Eye (tissue), 1 donor: Measurements from ENCODE around the gene G2E3.
"Not testable (repeated sequence)": the region's sequence is repeated elsewhere in the genome, so short reads cannot be mapped to it uniquely, and the experiment has no call there.

Experiments
- DNase-seq: peaks from one replicate; pipeline ENCODE4 v3.0.0-alpha.2; 2015

Gene G2E3, protein sequence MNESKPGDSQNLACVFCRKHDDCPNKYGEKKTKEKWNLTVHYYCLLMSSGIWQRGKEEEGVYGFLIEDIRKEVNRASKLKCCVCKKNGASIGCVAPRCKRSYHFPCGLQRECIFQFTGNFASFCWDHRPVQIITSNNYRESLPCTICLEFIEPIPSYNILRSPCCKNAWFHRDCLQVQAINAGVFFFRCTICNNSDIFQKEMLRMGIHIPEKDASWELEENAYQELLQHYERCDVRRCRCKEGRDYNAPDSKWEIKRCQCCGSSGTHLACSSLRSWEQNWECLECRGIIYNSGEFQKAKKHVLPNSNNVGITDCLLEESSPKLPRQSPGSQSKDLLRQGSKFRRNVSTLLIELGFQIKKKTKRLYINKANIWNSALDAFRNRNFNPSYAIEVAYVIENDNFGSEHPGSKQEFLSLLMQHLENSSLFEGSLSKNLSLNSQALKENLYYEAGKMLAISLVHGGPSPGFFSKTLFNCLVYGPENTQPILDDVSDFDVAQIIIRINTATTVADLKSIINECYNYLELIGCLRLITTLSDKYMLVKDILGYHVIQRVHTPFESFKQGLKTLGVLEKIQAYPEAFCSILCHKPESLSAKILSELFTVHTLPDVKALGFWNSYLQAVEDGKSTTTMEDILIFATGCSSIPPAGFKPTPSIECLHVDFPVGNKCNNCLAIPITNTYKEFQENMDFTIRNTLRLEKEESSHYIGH

DNA sequence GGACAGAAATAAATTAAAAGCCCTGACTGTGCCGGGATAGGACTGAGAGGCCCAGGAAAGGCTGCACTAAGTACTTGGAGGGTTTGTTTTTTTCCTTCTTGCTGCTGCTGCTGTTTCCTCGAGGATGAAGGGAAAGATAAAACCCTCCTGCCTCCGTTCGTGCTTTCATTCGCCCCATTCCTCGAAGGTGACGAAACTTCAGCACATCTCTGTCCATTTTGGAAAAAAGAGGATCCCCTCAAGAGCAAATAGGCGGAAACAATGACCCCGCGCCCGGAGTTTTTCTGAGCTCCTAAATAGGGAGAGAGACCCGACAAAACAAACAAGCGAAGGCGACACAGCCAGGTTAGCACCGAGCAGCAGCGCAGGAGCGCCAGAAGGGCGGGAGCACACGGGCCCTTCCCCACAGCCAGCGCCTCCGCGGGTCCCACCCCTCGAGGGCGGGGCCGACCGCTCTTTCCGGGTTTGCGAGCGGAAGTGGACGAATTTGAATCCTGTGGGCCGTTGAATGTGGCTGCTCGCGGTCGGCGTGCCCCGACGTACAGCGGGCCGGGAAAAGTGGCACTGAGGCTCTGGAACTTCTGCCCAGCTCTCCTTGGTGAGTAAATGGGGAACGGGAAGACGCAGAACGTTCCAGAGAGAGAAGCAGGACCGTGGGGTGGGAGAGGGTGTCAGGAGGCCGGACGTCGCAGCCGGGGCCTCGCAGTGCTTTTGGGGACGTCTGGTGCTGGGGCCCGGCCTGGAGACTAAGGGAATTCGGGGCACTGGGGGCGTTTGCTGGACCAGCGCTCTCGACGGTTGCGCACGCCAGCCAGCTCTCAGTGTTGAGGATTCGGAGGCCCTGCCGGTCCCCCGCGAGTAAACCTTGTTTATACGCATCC, at the start of gene G2E3:
Gene G2E3 (plus strand): TSS at position 484 of the 881 bp plus-strand sequence. CDS start 21,922 bp downstream, outside the sequence.
- DNase-seq, result peak; percentile 97

DNA sequence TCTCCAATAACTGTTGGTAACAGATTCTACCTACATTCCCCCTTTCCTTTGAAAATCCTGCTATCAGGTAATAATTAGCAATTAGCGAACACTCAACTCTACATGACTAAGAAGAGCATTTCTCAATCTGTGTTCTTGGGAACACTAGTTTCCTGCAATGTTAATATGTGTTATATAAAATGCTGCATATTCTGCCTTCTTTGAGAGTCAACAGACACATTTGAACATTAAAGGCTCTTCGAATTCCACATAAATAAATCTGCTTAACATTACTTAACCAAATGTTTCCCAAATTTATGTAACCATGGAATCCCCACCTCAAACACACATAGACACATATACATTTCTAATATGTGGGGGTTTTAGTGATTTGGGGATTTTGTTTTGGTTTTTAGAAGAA, 41.2 kb upstream of the G2E3 start:
- no peak for DNase-seq

DNA sequence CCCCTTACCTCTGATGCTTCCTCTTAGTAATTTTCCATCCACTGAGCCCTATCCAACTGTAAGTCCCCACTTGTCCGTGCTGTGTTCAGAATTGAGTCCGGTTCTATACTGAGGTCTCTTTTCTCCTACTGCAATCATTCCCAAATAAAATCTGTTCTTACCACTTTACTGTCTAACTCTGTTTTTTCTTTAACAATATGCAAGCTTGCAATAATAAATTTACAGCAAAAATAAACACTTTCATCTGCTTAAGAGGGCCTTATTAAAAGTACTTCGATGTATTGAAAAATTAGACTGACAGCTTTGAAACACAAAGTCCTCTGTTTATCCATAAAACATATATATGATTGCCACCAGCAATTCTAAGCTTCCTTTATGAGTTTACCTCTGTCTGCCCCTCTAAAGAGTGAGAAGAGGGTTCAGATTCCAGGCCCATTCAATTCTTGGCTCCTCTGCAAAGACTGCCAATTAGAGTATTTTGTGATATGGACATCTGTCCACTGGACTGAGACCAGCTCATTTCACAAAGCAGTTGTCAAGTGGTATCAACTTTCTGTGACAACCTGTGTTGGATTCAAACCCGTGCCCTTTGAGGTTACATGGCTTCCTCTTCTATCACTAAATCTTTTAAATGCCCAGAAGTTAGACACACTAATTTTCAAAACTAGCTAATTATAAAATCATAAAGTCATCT, 39.9 kb upstream of the G2E3 start:
- DNase-seq, result no peak

DNA sequence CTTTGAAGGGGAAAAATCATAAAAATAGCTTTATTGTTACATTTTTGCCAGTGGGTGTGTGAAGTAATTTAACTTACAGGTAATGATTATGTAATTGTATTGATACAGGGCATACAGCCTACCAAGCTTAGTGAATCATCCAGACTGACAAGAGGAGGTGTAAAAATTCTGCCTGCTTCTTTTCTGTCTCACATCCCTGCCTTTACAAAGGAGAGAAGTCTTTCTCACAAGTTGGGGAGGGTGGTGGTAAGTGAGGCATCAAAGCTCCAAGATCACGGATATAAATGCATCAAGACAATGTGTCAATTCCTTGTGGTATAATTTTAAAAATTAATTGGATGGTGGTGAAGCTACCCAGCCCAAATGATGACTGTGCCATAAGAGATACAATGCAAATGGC, 39.0 kb upstream of the G2E3 start:
- no peak for DNase-seq

DNA sequence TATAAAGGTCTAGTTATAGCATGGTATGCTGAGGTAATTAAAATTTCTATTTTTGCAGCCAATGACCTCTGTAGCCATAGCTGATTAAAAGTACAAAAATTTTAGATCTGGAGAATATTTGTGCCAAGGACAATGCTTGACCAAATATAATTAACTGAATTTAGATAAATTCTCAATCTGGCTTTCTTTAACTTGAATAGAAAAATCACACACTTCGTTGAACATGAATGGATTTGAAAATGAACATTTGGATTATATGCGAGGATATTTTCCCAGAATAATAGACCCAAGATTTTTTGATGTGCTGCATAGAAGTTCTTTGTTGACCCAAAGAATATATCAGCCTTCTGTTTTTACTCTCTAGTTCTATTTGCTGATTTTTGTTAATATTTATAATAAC, 38.4 kb upstream of the G2E3 start:
- DNase-seq, result peak; percentile 55

DNA sequence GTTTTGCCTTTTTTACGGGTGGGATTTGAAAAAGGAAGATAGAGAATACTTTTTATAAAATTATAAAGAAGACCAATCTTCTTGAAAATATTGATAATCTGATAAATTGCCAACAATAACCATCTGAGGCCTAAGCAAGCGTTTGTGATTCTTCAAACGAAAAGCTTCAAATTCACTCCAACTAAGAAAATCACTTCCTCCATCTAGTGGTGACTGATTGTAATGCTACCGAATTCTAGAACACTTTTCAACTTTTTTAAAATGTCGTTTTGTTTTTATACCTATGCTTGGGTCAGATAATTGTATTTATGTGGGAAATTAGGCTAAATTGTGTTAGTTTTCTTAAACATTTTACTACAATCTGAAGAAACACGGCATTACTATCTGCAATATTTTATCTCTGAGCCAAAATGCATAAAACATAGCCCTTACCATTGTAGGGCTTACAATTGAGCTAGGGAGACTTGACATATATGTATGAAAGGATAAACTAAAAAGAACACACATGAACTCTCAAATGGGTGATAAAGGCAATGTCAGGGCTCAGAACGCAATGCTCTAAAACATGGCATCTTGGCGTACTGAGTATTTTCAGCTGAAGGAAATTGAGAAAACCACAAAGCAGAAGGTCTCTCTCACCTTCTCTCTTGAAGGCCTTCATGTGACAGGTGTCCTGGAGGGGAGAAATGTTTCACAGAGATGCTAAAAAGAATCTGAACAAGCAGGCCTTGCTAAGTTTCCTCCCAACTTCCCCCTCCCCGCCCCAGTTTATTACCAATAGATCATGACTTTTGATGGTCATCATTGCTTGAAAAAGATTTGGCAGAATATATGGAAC, 36.8 kb upstream of the G2E3 start:
- DNase-seq, result peak; percentile 76

DNA sequence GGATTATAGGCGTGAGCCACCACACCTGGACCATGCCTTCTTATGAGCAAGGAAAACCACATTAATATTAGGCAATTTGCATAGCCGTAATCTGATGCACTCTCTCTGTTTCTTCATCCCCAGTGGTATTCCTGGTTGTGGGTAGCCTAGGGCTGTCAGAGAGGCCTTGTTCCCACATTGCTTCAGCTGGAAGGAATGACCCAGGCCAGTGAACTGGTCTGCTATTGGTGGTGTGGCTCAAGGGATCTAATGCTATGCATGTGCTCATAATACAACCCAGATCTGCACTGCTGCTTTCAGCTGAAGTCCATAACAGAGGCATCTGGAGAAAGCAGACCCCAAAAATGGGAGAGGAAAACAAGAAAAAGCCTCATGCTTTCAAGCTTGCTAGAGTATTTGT, 33.1 kb upstream of the G2E3 start:
- no peak for DNase-seq

DNA sequence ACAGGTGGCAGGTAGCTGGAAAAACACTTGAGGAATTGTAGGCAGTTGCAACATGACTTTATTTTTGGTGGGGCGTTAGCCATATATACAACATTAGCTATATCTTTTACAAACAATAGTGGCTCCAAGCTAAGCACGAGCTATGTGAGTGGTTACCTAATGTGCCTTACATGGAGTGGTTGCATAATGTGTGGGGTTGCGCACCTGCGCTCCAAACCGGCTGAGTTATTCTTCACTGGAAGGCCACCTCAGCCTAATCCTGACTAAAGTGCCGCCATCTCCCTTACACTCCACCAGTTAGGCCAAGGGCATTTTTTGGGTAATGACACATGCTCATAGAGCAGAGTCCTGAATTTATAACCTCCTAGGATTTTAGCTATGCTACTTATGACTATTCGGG, 31.8 kb upstream of the G2E3 start:
- DNase-seq, result no peak

DNA sequence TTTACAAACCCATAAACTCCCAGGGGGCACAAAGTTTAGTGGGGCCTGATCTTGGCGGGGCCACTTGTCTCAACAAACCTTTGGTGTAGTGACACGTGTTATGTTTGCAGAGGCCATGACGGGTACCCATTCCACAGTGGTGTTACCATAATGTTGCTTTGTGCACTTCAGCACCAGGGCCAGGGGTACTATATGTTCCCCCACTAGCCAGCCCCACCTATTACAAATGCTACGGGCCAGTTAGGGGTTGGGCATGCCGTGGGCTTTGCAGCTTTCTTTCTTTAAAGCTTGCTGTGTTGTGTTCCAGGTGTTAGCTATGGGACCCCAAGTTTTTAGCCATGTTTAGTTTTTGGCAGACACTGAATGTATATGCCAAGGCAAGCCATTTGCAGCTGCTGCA, 30.8 kb upstream of the G2E3 start:
- no peak for DNase-seq

DNA sequence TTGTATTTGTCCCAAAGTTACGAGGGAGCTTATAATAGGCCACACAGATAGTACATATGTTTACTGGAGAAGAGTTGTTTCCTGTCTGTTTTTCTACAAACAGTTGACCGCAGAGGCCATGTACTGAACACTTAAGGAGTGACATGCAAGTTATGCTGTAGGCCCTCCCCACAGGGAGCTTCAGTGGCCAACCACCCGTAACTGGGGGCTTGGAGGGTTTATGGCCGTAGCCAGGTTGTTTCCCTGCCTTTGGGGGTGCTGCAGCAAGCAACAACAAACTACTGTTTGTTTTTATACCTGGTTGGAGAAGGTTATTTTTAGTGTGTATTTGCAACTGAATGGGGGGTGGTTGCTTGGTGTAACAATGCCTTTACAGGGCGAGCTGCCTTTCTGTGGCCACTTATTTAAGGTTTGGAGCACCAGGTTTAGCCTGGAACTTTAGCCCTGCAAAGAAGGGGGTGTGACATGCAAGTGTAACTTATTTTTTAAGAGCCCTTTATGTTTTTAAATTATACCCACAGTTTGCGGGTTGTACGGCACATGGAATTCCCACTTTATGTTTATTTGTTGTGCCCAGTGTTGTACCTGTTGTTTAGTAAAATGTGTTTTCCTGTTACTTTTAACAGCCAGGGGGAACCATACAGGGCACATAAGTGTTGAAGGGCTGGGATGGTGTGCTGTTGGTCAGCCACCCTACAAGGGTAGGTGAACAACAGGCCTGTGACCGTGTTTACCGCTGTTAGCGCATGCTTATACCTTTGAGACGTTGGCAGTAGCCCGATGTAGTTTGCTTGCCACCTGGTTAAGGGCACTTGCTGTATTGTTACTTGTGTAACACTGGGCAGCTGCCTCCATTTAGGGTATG, 29.9 kb upstream of the G2E3 start:
- no peak for DNase-seq

DNA sequence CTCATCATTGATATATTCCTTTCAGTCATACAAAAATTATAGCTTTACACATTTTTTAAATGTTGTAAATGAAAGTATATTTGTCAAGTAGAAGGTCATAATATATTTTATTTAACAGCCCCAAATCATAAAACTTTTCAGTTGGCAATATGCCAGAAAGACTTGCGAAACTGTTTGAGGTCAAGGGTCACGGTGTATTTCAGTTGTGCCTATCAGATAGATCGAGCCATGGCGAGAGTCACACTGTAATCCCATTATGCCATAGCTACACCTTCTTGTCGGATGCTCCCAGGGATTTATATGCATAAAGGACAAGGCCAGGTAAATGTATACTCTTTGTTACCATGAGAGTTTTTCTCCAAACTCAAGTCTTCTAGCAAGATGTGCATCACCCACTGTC, 26.7 kb upstream of the G2E3 start:
- DNase-seq, result no peak

DNA sequence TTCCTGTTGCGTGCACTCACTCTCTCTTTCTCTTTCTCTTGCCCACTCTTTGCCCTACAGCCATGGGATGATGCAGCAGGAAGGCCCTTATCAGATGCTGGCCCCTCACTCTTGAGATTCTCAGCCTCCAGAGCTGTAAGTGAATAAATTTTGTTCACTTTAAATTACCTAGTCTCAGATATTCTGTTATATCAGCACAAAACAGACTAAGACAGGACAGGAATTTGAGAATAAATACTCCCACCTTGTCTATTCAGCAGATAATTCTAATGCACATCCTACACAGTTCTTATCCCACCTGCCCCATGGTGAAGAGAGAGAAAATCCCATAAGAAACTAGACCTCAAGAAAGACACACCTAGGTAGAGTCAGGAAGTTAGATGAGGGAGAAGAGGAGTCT, 25.8 kb upstream of the G2E3 start:
- DNase-seq, result no peak

DNA sequence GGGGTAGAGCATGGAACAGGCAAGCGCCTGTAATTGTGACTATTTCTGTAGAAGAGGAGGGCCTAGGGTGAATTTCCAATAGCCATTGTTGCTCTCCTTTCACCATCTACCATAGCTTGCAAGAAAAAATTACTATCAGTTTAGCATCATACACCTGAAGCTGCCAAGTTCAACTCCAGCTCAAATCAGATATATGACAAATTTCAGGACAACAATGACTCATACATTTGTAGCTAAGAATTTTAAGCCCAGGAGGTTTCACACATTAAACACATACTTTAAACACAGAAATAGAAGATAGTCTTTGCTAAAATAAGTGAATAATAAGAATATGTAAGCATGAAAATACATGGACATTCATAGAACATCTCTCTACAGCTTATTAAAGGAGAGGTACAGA, 17.6 kb upstream of the G2E3 start:
- no peak for DNase-seq

DNA sequence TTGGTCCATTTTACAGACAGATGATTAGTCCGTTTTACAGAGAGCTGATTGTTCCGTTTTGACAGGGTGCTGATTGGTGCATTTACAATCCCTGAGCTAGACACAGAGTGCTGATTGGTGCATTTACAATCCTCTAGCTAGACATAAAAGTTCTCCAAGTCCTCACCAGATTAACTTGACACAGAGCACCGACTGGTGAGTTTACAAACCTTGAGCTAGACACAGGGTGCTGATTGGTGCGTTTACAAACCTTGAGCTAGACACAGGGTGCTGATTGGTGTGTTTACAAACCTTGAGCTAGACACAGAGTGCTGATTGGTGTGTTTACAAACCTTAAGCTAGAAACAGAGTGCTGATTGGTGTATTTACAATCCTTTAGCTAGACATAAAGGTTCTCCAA, 12.2 kb upstream of the G2E3 start:
- DNase-seq, result not testable (repeated sequence)

DNA sequence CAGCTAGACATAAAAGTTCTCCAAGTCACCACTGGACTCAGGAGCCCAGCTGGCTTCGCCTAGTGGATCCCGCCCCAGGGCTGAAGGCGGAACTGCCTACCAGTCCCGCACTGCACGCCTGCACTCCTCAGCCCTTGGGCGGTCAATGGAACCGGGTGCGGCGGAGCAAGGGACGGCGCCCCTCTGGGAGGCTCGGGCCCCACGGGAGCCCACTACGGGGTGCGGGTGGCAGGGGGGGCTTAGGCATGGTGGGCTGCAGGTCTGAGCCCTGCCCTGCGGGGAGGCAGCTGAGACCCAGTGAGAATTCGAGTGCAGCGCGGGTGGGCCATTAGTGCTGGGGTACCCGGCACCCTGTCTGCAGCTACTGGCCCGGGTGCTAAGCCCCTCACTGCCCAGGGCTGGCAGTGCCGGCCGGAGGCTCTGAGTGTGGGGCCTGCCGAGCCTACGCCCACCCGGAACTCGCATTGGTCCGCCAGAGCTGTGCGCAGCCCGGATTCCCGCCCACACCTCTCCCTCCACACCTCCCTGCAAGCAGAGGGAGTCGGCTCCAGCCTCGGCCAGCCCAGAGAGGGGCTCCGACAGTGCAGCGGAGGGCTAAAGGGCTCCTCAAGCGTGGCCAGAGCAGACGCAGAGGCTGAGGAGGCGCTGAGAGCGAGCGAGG, 11.4 kb upstream of the G2E3 start:
- no peak for DNase-seq

DNA sequence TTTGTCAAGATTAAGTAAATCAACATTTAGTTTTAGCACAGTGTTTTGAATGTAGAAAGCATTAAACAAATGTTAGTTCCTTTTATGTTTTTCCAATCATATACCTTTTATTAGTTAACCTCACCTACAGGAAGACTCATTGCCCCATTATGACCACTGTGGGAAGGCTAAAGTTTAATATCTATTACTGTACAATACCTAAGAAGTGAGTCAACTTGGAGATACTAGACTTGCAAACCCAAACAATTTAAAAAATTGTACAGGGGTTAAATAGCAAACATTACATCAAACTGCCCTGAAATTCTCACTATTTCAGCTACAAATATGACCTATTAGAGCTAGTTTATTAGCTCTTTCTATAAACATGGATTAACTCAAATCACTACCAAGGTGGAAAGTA, 8.6 kb upstream of the G2E3 start:
- DNase-seq, result no peak

DNA sequence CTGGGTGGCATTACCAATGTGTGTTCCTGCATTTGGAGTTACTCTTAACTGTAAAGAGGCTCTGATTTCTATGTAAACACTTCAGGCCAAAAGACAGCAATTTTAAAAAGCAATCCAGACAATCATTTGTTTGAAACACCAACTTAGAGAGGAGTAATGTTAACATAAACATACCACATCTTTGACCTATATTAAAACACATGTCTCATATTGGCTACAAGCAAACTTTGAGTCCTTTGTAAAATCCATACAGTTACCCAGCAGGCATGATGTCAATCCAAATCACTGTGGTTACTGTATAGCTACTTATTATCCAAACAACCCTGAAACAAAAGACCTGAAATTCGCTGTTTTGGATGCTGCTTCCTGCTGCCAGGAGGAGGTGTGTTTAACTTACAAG, 7.5 kb upstream of the G2E3 start:
- DNase-seq, result peak; percentile 18

DNA sequence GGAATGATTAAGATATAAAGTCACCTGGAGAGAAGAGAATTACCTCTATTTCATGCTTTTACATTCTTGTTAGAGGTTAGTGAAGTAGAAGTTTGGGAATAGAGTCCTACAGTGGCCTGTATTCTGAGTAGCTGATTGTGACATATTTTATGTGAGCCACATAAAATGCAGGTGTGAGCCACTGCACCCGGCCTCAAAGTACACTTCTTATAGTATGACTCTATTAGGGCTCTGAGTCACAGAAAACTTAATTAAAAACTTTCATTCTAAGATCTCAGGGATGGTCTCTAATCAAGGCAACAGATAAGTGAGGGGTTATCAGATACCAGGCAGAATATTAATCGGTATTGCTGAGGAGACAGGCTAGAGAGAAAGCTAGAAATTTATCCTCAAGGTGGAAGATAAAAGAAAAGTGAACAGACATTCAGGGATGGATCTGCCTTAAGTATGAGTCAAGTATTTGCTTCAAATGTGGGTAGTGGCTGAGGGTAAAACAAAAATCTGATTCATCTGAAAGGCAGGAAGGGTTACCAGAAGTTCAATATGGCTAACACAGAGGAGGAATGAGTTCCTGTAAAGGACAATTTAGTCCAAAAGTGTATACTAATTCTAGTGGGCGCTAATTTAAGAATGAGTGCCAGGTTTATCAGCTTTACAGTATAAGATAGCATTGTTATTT, 5.5 kb upstream of the G2E3 start:
- DNase-seq, result no peak

DNA sequence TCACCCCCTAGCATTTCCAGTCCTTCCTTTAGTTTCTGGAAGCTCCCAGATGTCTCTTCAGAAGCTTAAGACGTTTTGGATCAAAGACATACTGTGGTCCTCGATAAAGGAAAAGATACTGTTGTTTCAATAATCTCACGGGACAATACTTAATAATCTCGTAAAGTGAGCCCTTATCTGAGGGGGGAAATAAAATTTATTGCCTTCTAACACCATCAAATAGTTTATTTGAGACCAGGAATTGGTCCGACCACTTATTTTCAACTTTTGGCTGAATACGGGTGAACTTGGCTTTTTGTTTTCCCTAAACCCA, 640 bp upstream of the G2E3 start:
- no peak for DNase-seq

DNA sequence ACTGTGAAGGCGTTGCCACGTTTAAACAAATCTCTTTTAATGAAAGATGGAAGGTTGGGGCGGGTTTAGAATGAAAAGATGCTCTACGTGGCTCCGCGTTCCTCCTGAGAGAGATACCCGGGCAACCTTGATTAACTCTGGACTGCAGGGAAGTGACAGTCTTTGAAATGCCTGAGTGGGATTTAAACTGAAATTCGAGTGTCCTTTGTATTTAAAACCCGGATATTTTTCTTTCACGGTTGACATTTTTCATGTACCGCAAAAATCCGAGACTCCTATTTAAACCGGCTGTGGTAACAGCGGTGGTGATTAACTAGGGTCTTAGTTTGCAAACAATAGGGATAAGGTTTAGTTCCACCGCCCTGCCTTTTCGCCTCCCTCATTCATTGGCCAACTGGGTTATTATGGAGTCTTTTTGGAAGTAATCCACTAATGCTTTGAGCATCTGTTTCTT, 707 bp downstream of the G2E3 start:
- peak; percentile 77 for DNase-seq
